Ureter (tissue), 1 donor: ENCODE data around the gene FSCN2. TPM values are rescaled to one million over a fixed set of nuclear protein-coding genes. Genes with fewer than 3 reads are reported as not detected.

Source experiments
- DNase-seq: peaks from one replicate; pipeline ENCODE4 v3.0.0-alpha.2; 2020; ENCODE audit warnings: low spot score
- total RNA-seq: library from RNA; stranded (reverse); gene quantifications from one replicate; pipeline ENCODE4 v1.2.4, GENCODE V29; 2023
- donor health status: DM: yes; HTN: yes; CAD: no.

FSCN2 gene
- total RNA-seq, 1 donor from 2014 or later: 4.2 TPM

DNA sequence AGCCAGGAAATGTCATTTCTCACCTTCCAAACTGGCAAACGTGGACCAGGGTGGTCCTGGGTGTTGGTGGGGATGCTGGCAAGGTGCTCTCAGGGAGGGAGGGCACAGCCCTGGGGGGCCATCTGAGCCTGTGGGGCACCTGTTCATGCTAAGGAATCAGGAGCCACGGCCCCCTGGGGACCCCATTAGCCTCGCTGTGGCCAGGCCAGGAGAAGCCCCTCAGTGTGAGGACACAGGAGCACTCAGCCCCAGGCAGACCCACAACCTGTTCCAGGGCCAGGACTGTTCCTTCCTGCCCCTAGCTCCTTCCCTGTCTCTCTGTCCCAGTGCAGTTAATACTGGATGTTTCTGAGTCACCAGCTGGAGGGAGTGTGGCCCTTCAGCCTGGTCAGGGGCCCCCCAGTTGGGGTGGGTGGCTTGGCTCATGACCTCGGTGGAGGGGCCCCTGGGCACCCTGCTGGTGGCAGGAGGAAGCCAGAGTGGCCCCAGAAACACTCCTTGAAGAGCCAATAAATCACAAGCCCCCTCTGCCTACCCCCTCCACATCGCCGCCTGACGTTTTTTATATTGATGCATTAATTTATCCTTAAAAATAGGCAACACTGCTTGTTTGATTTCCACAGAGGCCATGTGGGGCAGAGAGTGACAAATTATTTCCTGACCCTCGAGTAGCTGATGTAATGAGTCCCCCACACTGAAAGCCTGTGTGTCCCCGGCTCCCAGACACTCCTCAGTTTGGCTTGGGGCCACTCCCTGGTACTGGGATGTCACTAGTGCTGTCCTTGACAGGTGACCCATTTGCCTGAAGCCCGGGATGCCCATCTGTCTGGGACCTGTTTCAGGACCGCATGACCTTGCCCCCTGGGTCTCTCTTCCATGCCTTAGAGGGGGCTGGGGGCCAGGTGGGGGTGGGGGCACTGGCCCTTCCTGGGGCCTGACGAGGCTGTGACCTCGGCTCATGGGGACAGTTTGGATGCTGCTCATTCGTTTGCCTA lies 37.9 kb upstream of the FSCN2 start:
- no peak for DNase-seq

- DNase-seq: no peak
These were observed 37.0 kb upstream of the FSCN2 start for GRCh38 chr17:81491181-81491581.

DNA sequence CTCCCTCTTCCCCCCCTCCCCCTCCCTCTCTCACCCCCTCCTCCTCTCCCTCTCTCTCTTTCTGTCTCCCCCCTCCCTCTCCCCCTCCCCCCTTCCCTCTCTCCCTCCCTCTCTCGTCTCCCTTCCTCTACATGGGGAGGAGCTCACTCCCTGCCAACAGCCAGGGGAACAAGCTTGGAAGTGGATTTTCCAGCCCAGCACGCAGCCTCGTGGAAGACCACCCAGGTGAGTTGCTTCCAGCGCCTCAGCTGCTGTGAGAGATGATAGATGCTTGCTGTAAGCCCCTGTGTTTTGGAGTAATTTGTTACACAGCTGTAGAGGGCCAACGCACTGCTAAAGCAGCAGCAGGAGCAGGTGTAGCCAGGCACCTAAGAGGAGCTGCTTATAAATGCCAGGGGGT lies 36.4 kb upstream of the FSCN2 start:
- DNase-seq: no peak

GRCh38 chr17:81492202-81492601 lies 36.0 kb upstream of the FSCN2 start:
- no peak for DNase-seq

DNA sequence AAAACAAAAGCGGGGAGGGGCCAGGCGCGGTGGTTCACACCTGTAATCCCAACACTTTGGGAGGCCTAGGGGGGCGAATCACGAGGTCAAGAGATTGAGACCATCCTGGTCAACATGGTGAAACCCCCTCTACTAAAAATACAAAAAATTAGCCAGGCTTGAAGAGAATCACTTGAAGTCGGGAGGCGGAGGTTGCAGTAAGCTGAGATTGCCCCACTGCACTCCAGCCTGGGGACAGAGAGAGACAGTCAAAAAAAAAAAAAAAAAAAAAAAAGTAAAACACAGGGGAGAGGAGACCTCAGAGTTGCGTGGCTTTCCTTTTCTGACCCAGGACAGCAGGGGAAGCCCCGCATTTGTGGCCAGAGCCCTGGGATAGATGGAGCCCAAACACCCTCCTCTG lies 35.5 kb upstream of the FSCN2 start:
- no peak for DNase-seq

GRCh38 chr17:81493198-81494038 lies 34.8 kb upstream of the FSCN2 start:
- no peak for DNase-seq

- no peak for DNase-seq
These were observed 33.4 kb upstream of the FSCN2 start for GRCh38 chr17:81494626-81495377.

- DNase-seq: no peak
These were observed 29.1 kb upstream of the FSCN2 start for GRCh38 chr17:81498953-81499600.

- no peak for DNase-seq
These were observed 28.6 kb upstream of the FSCN2 start for GRCh38 chr17:81499601-81499970.

- DNase-seq: no peak
These were observed 28.1 kb upstream of the FSCN2 start for GRCh38 chr17:81500047-81500446.

DNA sequence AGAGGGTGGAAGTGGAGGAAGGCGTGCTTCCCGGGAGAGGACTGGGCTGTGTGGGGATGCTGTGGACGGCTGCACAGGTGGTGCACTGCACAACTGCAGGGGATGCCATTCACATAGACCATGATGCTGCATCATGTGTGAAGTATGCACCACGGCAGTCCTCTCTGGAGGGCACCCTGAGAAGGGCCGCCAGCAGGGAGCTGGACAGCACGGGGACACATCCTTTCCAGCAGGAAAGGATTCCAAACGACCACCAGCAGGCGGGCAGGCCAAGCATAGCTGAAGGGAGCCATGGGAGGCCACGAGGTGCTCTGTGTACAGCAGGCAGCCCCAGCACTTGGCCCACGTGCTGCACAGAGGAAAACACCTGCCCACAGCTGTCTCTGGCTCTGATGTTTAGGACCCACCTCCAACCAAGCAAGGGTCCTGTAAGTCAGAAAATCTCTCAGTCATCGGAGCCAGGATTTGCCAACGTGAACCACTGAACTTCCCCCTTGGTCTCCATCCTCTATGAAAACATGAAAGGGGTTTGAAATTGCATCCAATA lies 25.6 kb upstream of the FSCN2 start:
- DNase-seq: no peak

DNA sequence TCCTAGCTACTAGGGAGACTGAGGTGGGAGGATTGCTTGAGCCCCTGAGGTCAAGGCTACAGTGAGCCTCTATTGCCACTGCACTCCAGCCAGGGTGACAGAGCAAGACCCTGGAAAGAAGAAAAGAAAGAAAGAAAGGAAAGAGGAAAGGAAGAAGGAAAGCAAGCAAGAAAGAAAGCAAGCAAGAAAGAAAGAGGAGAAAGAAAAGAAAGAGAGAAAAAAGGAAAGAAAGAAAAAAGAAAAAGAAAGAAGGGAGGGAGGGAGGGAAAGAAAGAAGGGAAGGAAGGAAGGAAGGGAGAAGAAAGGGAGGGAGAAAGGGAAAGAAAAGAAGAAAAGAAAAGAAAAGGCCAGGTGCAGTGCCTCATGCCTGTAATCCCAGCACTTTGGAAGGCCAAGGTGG lies 24.6 kb upstream of the FSCN2 start:
- DNase-seq: no peak

- no peak for DNase-seq
These were observed 19.5 kb upstream of the FSCN2 start for GRCh38 chr17:81508639-81509206.

DNA sequence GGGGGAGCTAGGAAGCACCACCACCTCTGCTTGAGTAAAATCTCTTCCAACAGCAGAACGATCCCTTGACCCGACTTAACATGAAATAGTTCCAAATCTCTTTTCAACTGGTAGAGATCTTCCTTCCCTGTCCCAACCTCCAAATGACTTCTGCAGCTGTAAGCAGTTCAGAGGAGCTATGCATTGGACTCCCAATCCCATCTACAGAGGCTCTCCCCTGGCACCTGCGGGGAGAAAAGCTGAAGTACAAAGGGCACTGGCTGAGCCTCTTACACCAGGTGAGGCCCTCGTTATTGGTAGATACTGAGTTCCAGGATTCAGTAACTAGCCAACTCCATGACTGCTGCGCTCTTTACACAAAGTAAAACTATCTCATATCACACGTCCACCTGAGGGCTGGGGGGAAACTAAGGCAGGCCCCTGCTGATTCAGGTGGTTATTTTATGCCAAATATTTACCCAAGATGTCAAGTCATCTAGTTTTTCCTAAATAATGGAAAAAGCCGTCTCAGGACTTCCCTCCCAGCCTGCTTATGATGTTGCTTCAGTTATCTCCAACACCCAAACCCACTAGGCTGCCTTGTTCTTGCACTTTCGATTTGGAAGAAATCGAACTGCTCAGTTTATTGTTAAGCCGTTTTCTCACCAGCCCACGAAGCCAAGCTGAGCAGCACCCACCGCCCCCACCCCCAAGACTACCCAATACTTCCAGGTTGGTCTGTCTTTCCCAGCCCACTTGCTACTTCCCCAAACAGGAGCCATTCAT lies 18.8 kb upstream of the FSCN2 start:
- DNase-seq: no peak

DNA sequence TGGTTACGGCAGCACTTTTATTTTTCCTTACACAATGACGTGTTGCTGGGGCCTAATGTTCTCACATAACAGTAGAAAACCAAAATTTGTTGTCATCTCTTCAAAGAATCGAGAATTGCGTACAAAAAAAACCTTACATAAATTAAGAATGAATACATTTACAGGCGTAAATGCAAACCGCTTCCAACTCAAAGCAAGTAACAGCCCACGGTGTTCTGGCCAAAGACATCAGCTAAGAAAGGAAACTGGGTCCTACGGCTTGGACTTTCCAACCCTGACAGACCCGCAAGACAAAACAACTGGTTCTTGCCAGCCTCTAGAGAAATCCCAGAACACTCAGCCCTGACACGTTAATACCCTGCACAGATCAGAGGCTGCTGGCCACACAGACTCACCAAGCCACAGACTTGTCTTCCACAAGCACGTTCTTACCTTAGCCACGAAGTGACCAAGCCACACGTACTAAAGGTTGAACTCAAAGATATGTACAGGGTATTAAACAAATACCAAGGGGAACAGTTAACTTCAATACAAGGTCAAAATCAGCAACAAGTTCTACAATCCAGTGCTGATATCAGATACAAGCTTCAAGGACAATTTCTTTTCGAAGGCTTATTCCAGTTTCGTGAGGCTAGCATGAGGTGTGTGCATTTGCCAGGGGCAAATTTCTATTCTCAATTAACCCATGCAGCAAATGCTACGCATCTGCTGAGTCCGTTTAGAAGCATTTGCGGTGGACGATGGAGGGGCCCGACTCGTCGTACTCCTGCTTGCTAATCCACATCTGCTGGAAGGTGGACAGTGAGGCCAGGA lies 18.0 kb upstream of the FSCN2 start:
- no peak for DNase-seq

- no peak for DNase-seq
These were observed 17.2 kb upstream of the FSCN2 start for GRCh38 chr17:81510785-81511553.

- DNase-seq: no peak
These were observed 16.7 kb upstream of the FSCN2 start for GRCh38 chr17:81511554-81511803.

GRCh38 chr17:81511804-81512561 lies 16.2 kb upstream of the FSCN2 start:
- DNase-seq: no peak
